ENCODE data around the gene ADAM22. TPM values are rescaled to one million over a fixed set of nuclear protein-coding genes. Genes with fewer than 3 reads are reported as not detected.

The ADAM22 gene
- total RNA-seq, 1 experiment from 2014 or later = 10.0 TPM

- intact Hi-C loops (cut with micrococcal nuclease) = no loop called here
- Histone ChIP-seq H3K79me2 (ENCODE audit: insufficient read depth, low read length) (no peaks in the 10 kb centered on the region), H3K27ac (ENCODE audit: low read depth, low read length) (no peak overlapping the region), H3K9ac (ENCODE audit: low read length) (no peak overlapping the region), H3K9me3 (ENCODE audit: control insufficient read depth in 1 of 2, insufficient read depth in 1 of 2, low read depth in 1 of 2, low read length in 2 of 2) (no peaks in the 10 kb centered on the region), H3K36me3 (ENCODE audit: control insufficient read depth in 1 of 2, insufficient read depth in 2 of 2, low read length in 2 of 2) (peaks cover 10 to 11% of the 10 kb centered on the region in 2 experiments; a peak in 2 of 4 replicates), H3K9me2 (ENCODE audit: insufficient read depth) (no peaks in the 10 kb centered on the region), H3K4me1 (ENCODE audit: control insufficient read depth in 1 of 2, insufficient read depth in 2 of 2, low read length in 2 of 2) (no peaks in the 10 kb centered on the region), H3K4me2 (ENCODE audit: low read length) (no peak overlapping the region), H4K20me1 (ENCODE audit: insufficient read depth) (no peaks in the 10 kb centered on the region), H3K27me3 (ENCODE audit: insufficient read depth, low read length) (no peaks in the 10 kb centered on the region), H2AFZ (ENCODE audit: low read depth, low read length, poor library complexity, severe bottlenecking) (no peak overlapping the region), H3K4me3 (replicated peaks in 1 of 2; ENCODE audit: low read depth in 1 of 2, low read length in 2 of 2) (no peak overlapping the region)
- no TSS peak for BruUV-seq (replicated peaks)
- ATAC-seq = no peak
- TF ChIP-seq ZNF274 (IDR thresholded peaks at IDR 0.05; ENCODE audit: low read depth, low read length) (no peak), EZH2 (IDR thresholded peaks at IDR 0.05) (no peak), YY1 (IDR thresholded peaks at IDR 0.05; ENCODE audit: extremely low read depth, insufficient replicate concordance, low read depth, low read length) (no peak), ELF1 (IDR thresholded peaks at IDR 0.05; ENCODE audit: borderline replicate concordance, low read depth) (no peak), ZFX (IDR thresholded peaks at IDR 0.05) (no peak), ATF3 (IDR thresholded peaks at IDR 0.05) (no peak), SP1 (IDR thresholded peaks at IDR 0.05; ENCODE audit: low read depth) (no peak), SRF (IDR thresholded peaks at IDR 0.05; ENCODE audit: low read depth) (no peak), MAX (IDR thresholded peaks at IDR 0.05) (no peak), CEBPB (IDR thresholded peaks at IDR 0.05; ENCODE audit: low read depth) (no peak), JUND (IDR thresholded peaks at IDR 0.05) (no peak), REST (IDR thresholded peaks at IDR 0.05; ENCODE audit: low read depth) (no peak), TCF7L2 (IDR thresholded peaks at IDR 0.05; ENCODE audit: borderline replicate concordance, extremely low read depth, insufficient read depth, insufficient read length) (no peak), EZH2phosphoT487 (IDR thresholded peaks at IDR 0.05; ENCODE audit: borderline replicate concordance) (no peak), POLR2A (IDR thresholded peaks at IDR 0.05; ENCODE audit: borderline replicate concordance, extremely low read depth, insufficient read depth, insufficient read length) (no peak), SIN3A (IDR thresholded peaks at IDR 0.05; ENCODE audit: low read depth) (no peak)
- TF ChIP-seq, protein P1, sequence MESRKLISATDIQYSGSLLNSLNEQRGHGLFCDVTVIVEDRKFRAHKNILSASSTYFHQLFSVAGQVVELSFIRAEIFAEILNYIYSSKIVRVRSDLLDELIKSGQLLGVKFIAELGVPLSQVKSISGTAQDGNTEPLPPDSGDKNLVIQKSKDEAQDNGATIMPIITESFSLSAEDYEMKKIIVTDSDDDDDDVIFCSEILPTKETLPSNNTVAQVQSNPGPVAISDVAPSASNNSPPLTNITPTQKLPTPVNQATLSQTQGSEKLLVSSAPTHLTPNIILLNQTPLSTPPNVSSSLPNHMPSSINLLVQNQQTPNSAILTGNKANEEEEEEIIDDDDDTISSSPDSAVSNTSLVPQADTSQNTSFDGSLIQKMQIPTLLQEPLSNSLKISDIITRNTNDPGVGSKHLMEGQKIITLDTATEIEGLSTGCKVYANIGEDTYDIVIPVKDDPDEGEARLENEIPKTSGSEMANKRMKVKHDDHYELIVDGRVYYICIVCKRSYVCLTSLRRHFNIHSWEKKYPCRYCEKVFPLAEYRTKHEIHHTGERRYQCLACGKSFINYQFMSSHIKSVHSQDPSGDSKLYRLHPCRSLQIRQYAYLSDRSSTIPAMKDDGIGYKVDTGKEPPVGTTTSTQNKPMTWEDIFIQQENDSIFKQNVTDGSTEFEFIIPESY (IDR thresholded peaks at IDR 0.05; ENCODE audit: extremely low read depth, insufficient replicate concordance, low read length) = no peak
- TF ChIP-seq, protein P2, sequence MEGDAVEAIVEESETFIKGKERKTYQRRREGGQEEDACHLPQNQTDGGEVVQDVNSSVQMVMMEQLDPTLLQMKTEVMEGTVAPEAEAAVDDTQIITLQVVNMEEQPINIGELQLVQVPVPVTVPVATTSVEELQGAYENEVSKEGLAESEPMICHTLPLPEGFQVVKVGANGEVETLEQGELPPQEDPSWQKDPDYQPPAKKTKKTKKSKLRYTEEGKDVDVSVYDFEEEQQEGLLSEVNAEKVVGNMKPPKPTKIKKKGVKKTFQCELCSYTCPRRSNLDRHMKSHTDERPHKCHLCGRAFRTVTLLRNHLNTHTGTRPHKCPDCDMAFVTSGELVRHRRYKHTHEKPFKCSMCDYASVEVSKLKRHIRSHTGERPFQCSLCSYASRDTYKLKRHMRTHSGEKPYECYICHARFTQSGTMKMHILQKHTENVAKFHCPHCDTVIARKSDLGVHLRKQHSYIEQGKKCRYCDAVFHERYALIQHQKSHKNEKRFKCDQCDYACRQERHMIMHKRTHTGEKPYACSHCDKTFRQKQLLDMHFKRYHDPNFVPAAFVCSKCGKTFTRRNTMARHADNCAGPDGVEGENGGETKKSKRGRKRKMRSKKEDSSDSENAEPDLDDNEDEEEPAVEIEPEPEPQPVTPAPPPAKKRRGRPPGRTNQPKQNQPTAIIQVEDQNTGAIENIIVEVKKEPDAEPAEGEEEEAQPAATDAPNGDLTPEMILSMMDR (IDR thresholded peaks at IDR 0.05 in 2 of 3, conservative IDR thresholded peaks at IDR 0.05 in 1 of 3; ENCODE audit: borderline replicate concordance in 1 of 3, insufficient read depth in 1 of 3, low read depth in 2 of 3, low read length in 2 of 3) = no peak
- ChIA-PET CTCF (no interaction called here), RAD21 (ENCODE audit: low non-redundant PET in 1 of 2, low total read pairs in 2 of 2, uncharacterized antibody in 2 of 2, unreplicated experiment in 2 of 2) (no interaction called here), POLR2A (interaction anchor here (1.5 kb wide), 1 partner anchor 19 kb away, joined by 3 read pairs; no protein-coding TSS in a partner anchor)
- no peak for DNase-seq (ENCODE audit: low read depth, low spot score)
These were observed 268.2 kb downstream of the ADAM22 start for GRCh38 chr7:88202278-88202677.
